K562 (cell line): Measurements from ENCODE around the gene SCPEP1. TPM values are rescaled to one million over a fixed set of nuclear protein-coding genes. Genes with fewer than 3 reads are reported as not detected.

Experiments
- CBFA2T2 ChIP-seq: fragments of 450-650 bp; conservative IDR thresholded peaks from 2 replicates; pipeline ENCODE4 v1.6.1; 2017; ENCODE audit warnings: mild to moderate bottlenecking
- CTCFL ChIP-seq: IDR thresholded peaks from 2 replicates; pipeline ENCODE4 v1.6.1; 2011; ENCODE audit warnings: borderline replicate concordance, low read depth, mild to moderate bottlenecking, moderate library complexity, low read length; ENCODE audit not compliant: insufficient read depth, poor library complexity, severe bottlenecking
- DLX4 ChIP-seq: fragments of 250-450 bp; sonication (Bioruptor Pico); IDR thresholded peaks from 2 replicates; pipeline ENCODE4 v1.6.1; 2021; ENCODE audit warnings: mild to moderate bottlenecking
- ELK3 ChIP-seq: fragments of 450-650 bp; formaldehyde crosslinking; IDR thresholded peaks from 2 replicates; pipeline ENCODE4 v1.4.0; 2020; ENCODE audit warnings: mild to moderate bottlenecking
- ERF ChIP-seq: fragments of 450-650 bp; formaldehyde crosslinking; IDR thresholded peaks from 2 replicates; pipeline ENCODE4 v1.4.0; 2020; ENCODE audit warnings: mild to moderate bottlenecking, mixed read lengths
- GMEB1 ChIP-seq: fragments of 250-450 bp; sonication (Bioruptor Pico); IDR thresholded peaks from 2 replicates; pipeline ENCODE4 v1.4.0; 2020; ENCODE audit warnings: mild to moderate bottlenecking
- GTF2B ChIP-seq: IDR thresholded peaks from 2 replicates; pipeline ENCODE4 v1.6.1; 2011; ENCODE audit not compliant: insufficient read length; ENCODE audit errors: extremely low read depth
- GTF2F1 ChIP-seq: IDR thresholded peaks from 2 replicates; pipeline ENCODE4 v1.6.1; 2011; ENCODE audit warnings: low read depth, low read length, improper control_type of control experiment
- HLTF ChIP-seq: fragments of 450-650 bp; IDR thresholded peaks from 2 replicates; pipeline ENCODE4 v1.6.1; 2016
- IRF1 ChIP-seq: sonication (generic); formaldehyde crosslinking; IDR thresholded peaks from 2 replicates; pipeline ENCODE4 v1.8.0; 2022; ENCODE audit warnings: missing genetic modification reagents, mild to moderate bottlenecking, borderline replicate concordance
- MXI1 ChIP-seq: IDR thresholded peaks from 2 replicates; pipeline ENCODE4 v1.6.1; 2011; ENCODE audit warnings: low read depth, mild to moderate bottlenecking, improper control_type of control experiment, low read length
- SAFB2 ChIP-seq: fragments of 200-400 bp; formaldehyde crosslinking; IDR thresholded peaks from 2 replicates; pipeline ENCODE4 v1.6.1; 2018; ENCODE audit warnings: borderline replicate concordance, low read length, low read depth, moderate library complexity; ENCODE audit not compliant: severe bottlenecking
- SREBF1 ChIP-seq: fragments of 150-350 bp; IDR thresholded peaks from 2 replicates; pipeline ENCODE4 v1.6.1; 2014; ENCODE audit warnings: antibody characterized with exemption, low read depth, low read length, borderline replicate concordance
- SRF ChIP-seq, 2 experiments: fragments of 250-450, 450-650 bp in 1 of 2; sonication (Bioruptor Pico) in 1 of 2; sonication (generic) in 1 of 2; formaldehyde crosslinking; IDR thresholded peaks; 2 replicates each; pipeline versions ENCODE4 v1.5.0 to v1.5.1; 2020 to 2022; ENCODE audit warnings: mild to moderate bottlenecking in 1 of 2, missing genetic modification reagents in 1 of 2
- TEAD1 ChIP-seq, 2 experiments: fragments of 450-650 bp in 1 of 2; sonication (generic) in 1 of 2; formaldehyde crosslinking; IDR thresholded peaks; 2 replicates each; pipeline versions ENCODE4 v1.4.0 to v1.8.0; 2020 to 2022; ENCODE audit warnings: mild to moderate bottlenecking in 2 of 2, missing genetic modification reagents in 1 of 2
- ZNF124 ChIP-seq: sonication (generic); formaldehyde crosslinking; IDR thresholded peaks from 2 replicates; pipeline ENCODE4 v1.8.1; 2022; ENCODE audit warnings: missing genetic modification reagents
- ZNF197 ChIP-seq: fragments of 200-800 bp; sonication (Bioruptor generic); IDR thresholded peaks from 2 replicates; pipeline ENCODE4 v1.6.1; 2016; ENCODE audit warnings: low read depth, missing genetic modification characterization, missing compliant biosample characterization
- ZNF589 ChIP-seq: fragments of 200-800 bp; sonication (Bioruptor generic); IDR thresholded peaks from 2 replicates; pipeline ENCODE4 v1.6.1; 2016; ENCODE audit warnings: low read depth, missing genetic modification characterization, missing compliant biosample characterization
- ZNF696 ChIP-seq: fragments of 250-450 bp; sonication (Bioruptor Pico); conservative IDR thresholded peaks from 2 replicates; pipeline ENCODE4 v1.4.0; 2020; ENCODE audit warnings: mild to moderate bottlenecking, moderate library complexity
- polyA plus RNA-seq, 8 experiments: library from polyadenylated mRNA; depleted of rRNA in 4 of 8; stranded (reverse) in 5 of 8; unstranded in 3 of 8; fragments of >200 nt; fragmentation: Nextera tagmentation in 2 of 8; fragmentation: Illumina TruSeq in 1 of 8; extraction: Ambion mirVana in 2 of 8; extraction: Trizol in 1 of 8; gene quantifications; 2 replicates each; pipeline versions ENCODE4 v1.2.1 to v1.2.3, GENCODE V29; 2011 to 2014; ENCODE audit warnings: inconsistent platforms in 1 of 8, missing spikeins in 1 of 8
- total RNA-seq, 7 experiments: library from RNA; depleted of rRNA in 6 of 7; stranded (reverse); fragments of >200 nt in 6 of 7; fragmentation: Illumina TruSeq in 2 of 7; extraction: Trizol in 2 of 7; gene quantifications; 2 replicates each; pipeline versions ENCODE4 v1.2.1 to v1.2.3, GENCODE V29; 2011 to 2021; ENCODE audit warnings: low replicate concordance in 1 of 7

The SCPEP1 gene
- total and polyA plus RNA-seq, 9 of the 15 experiments (the other 6 are each of a cell fraction or from before 2014, with no cell fraction given), result 5.1 to 14.8 (median 7.2) TPM

- no peak for TF ChIP-seq SAFB2
- no peak for TF ChIP-seq SREBF1
- no peak for TF ChIP-seq GTF2F1
- 0 out of 2 replicates have a peak, but pooled peaks have one; percentile 57 for TF ChIP-seq ZNF589 (CRISPR knock-in tag)
- TF ChIP-seq ZNF696 (CRISPR knock-in tag), result no peak
- no peak for TF ChIP-seq ZNF124 (CRISPR knock-in tag)
- TF ChIP-seq IRF1, result no peak
- no peak for TF ChIP-seq CTCFL
- no peak for TF ChIP-seq ZNF197
- TF ChIP-seq ELK3 (CRISPR knock-in tag), result no peak
- no peak for TF ChIP-seq MXI1
- TF ChIP-seq DLX4 (CRISPR knock-in tag), result no peak
- TF ChIP-seq HLTF, result peak; percentile 95
- peak; percentile 85 for TF ChIP-seq CBFA2T2
- TF ChIP-seq TEAD1 (CRISPR knock-in tag; IDR thresholded peaks at IDR 0.05), result no peak
- TF ChIP-seq ERF (CRISPR knock-in tag), result no peak
- TF ChIP-seq GMEB1 (CRISPR knock-in tag), result no peak
- no peak for TF ChIP-seq SRF (CRISPR knock-in tag; IDR thresholded peaks at IDR 0.05)
- no peak for TF ChIP-seq GTF2B
These were observed 7.6 kb downstream of the SCPEP1 start (continued) for GRCh38 chr17:56985371-56986162.
